ENCODE measurements around the gene ALG11. TPM values are rescaled to one million over a fixed set of nuclear protein-coding genes. Genes with fewer than 3 reads are reported as not detected.
"Not testable (repeated sequence)": the region's sequence is repeated elsewhere in the genome, so short reads cannot be mapped to it uniquely, and the experiment has no call there.

The ALG11 gene
- polyA plus RNA-seq, 4 donors: 1.4 to 25.9 (median 4.9) TPM

GRCh38 chr13:52026246-52026626, 14.0 kb downstream of the ALG11 start:
- Histone ChIP-seq H3K9me3 (ENCODE audit: control insufficient read depth in 2 of 2, insufficient read depth in 1 of 2, low read depth in 1 of 2, low read length in 1 of 2) (peaks cover 0 to 31% of the 10 kb centered on the region in 2 donors), H3K4me1 (ENCODE audit: control insufficient read depth in 3 of 3, insufficient read depth in 2 of 3, low read depth in 1 of 3, low read length in 2 of 3) (peaks cover 0 to 2% (median 0%) of the 10 kb centered on the region in 3 donors), H3K4me3 (ENCODE audit: low read depth in 1 of 3, low read length in 3 of 3) (no peak overlapping the region), H3K27me3 (ENCODE audit: control insufficient read depth in 3 of 3, insufficient read depth in 3 of 3, low read length in 3 of 3) (no peaks in the 10 kb centered on the region), H3K27ac (ENCODE audit: low read depth in 1 of 3, low read length in 2 of 3) (no peak overlapping the region), H3K36me3 (ENCODE audit: control insufficient read depth in 3 of 3, insufficient read depth in 2 of 3, low read depth in 1 of 3, low read length in 3 of 3) (peaks cover 5 to 40% (median 8%) of the 10 kb centered on the region in 3 donors)
- WGBS, 3 donors: 94 to 96% (median 95%) methylated on average over 3 of the region's 3 CpGs
- no peak for DNase-seq
- FAIRE-seq: no peak

- Histone ChIP-seq H3K4me1 (ENCODE audit: control insufficient read depth in 3 of 3, insufficient read depth in 2 of 3, low read depth in 1 of 3, low read length in 2 of 3) (peaks cover 0 to 2% (median 0%) of the 10 kb centered on the region in 3 donors), H3K27ac (ENCODE audit: low read depth in 1 of 3, low read length in 2 of 3) (no peak overlapping the region), H3K9me3 (ENCODE audit: control insufficient read depth in 2 of 2, insufficient read depth in 1 of 2, low read depth in 1 of 2, low read length in 1 of 2) (peaks cover 0 to 31% of the 10 kb centered on the region in 2 donors), H3K27me3 (ENCODE audit: control insufficient read depth in 3 of 3, insufficient read depth in 3 of 3, low read length in 3 of 3) (no peaks in the 10 kb centered on the region), H3K36me3 (ENCODE audit: control insufficient read depth in 3 of 3, insufficient read depth in 2 of 3, low read depth in 1 of 3, low read length in 3 of 3) (peaks cover 0 to 29% (median 6%) of the 10 kb centered on the region in 3 donors), H3K4me3 (ENCODE audit: low read depth in 1 of 3, low read length in 3 of 3) (no peak overlapping the region)
- FAIRE-seq: no peak
- 97 to 100% (median 100%) methylated on average over 1 of the region's 1 CpG for WGBS, 3 donors
- DNase-seq: no peak
Measured at GRCh38 chr13:52027832-52028231, 15.6 kb downstream of the ALG11 start.

GRCh38 chr13:52029569-52029968, 17.4 kb downstream of the ALG11 start:
- H3K9me3 ChIP-seq (ENCODE audit: control insufficient read depth in 2 of 2, insufficient read depth in 1 of 2, low read depth in 1 of 2, low read length in 1 of 2): peaks cover 0 to 31% of the 10 kb centered on the region in 2 donors
- DNase-seq (no peak), FAIRE-seq (no peak)
- peaks cover 0 to 23% (median 6%) of the 10 kb centered on the region in 3 donors for H3K36me3 ChIP-seq (ENCODE audit: control insufficient read depth in 3 of 3, insufficient read depth in 2 of 3, low read depth in 1 of 3, low read length in 3 of 3)
- H3K27ac ChIP-seq (ENCODE audit: low read depth in 1 of 3, low read length in 2 of 3): no peak overlapping the region
- H3K27me3 ChIP-seq (ENCODE audit: control insufficient read depth in 3 of 3, insufficient read depth in 3 of 3, low read length in 3 of 3): no peaks in the 10 kb centered on the region
- H3K4me1 ChIP-seq (ENCODE audit: control insufficient read depth in 3 of 3, insufficient read depth in 2 of 3, low read depth in 1 of 3, low read length in 2 of 3): peaks cover 0 to 2% (median 0%) of the 10 kb centered on the region in 3 donors
- 83 to 91% (median 90%) methylated on average over 4 of the region's 4 CpGs for WGBS, 3 donors
- H3K4me3 ChIP-seq (ENCODE audit: low read depth in 1 of 3, low read length in 3 of 3): no peak overlapping the region

GRCh38 chr13:52030401-52030800, 18.2 kb downstream of the ALG11 start:
- not testable (repeated sequence) for H3K27me3 ChIP-seq (ENCODE audit: control insufficient read depth in 3 of 3, insufficient read depth in 3 of 3, low read length in 3 of 3); FAIRE-seq; H3K4me3 ChIP-seq (ENCODE audit: low read depth in 1 of 3, low read length in 3 of 3); DNase-seq; H3K4me1 ChIP-seq (ENCODE audit: control insufficient read depth in 3 of 3, insufficient read depth in 2 of 3, low read depth in 1 of 3, low read length in 2 of 3); H3K27ac ChIP-seq (ENCODE audit: low read depth in 1 of 3, low read length in 2 of 3)
- 96 to 98% (median 97%) methylated on average over 4 to 6 of the region's 6 CpGs for WGBS, 3 donors
- Histone ChIP-seq H3K9me3 (ENCODE audit: control insufficient read depth in 2 of 2, insufficient read depth in 1 of 2, low read depth in 1 of 2, low read length in 1 of 2) (peaks cover 0 to 31% of the 10 kb centered on the region in 2 donors), H3K36me3 (ENCODE audit: control insufficient read depth in 3 of 3, insufficient read depth in 2 of 3, low read depth in 1 of 3, low read length in 3 of 3) (peaks cover 0 to 23% (median 6%) of the 10 kb centered on the region in 3 donors)

- Histone ChIP-seq H3K4me1 (ENCODE audit: control insufficient read depth in 3 of 3, insufficient read depth in 2 of 3, low read depth in 1 of 3, low read length in 2 of 3) (no peaks in the 10 kb centered on the region), H3K36me3 (ENCODE audit: control insufficient read depth in 3 of 3, insufficient read depth in 2 of 3, low read depth in 1 of 3, low read length in 3 of 3) (peaks cover 0 to 10% (median 3%) of the 10 kb centered on the region in 3 donors), H3K4me3 (ENCODE audit: low read depth in 1 of 3, low read length in 3 of 3) (no peak overlapping the region), H3K27ac (ENCODE audit: low read depth in 1 of 3, low read length in 2 of 3) (no peak overlapping the region), H3K9me3 (ENCODE audit: control insufficient read depth in 2 of 2, insufficient read depth in 1 of 2, low read depth in 1 of 2, low read length in 1 of 2) (peaks cover 0 to 22% of the 10 kb centered on the region in 2 donors), H3K27me3 (ENCODE audit: control insufficient read depth in 3 of 3, insufficient read depth in 3 of 3, low read length in 3 of 3) (no peaks in the 10 kb centered on the region)
- WGBS, 3 donors: 70 to 94% (median 76%) methylated on average over 2 of the region's 2 CpGs
- FAIRE-seq (no peak), DNase-seq (no peak)
Measured at GRCh38 chr13:52033039-52033438, 20.8 kb downstream of the ALG11 start.

- H3K36me3 ChIP-seq (ENCODE audit: control insufficient read depth in 3 of 3, insufficient read depth in 2 of 3, low read depth in 1 of 3, low read length in 3 of 3): peaks cover 0 to 2% (median 0%) of the 10 kb centered on the region in 3 donors
- H3K9me3 ChIP-seq (ENCODE audit: control insufficient read depth in 2 of 2, insufficient read depth in 1 of 2, low read depth in 1 of 2, low read length in 1 of 2): peaks cover 0 to 10% of the 10 kb centered on the region in 2 donors
- FAIRE-seq (no peak), DNase-seq (no peak)
- no peaks in the 10 kb centered on the region for H3K27me3 ChIP-seq (ENCODE audit: control insufficient read depth in 3 of 3, insufficient read depth in 3 of 3, low read length in 3 of 3)
- no peak overlapping the region for H3K27ac ChIP-seq (ENCODE audit: low read depth in 1 of 3, low read length in 2 of 3)
- WGBS, 3 donors: 75 to 82% (median 78%) methylated on average over 5 of the region's 5 CpGs
- H3K4me3 ChIP-seq (ENCODE audit: low read depth in 1 of 3, low read length in 3 of 3): no peak overlapping the region
- no peaks in the 10 kb centered on the region for H3K4me1 ChIP-seq (ENCODE audit: control insufficient read depth in 3 of 3, insufficient read depth in 2 of 3, low read depth in 1 of 3, low read length in 2 of 3)
Measured at GRCh38 chr13:52034616-52035226, 22.5 kb downstream of the ALG11 start.

GRCh38 chr13:52036037-52036436, 23.8 kb downstream of the ALG11 start:
- Histone ChIP-seq H3K4me3 (ENCODE audit: low read depth in 1 of 3, low read length in 3 of 3) (no peak overlapping the region), H3K4me1 (ENCODE audit: control insufficient read depth in 3 of 3, insufficient read depth in 2 of 3, low read depth in 1 of 3, low read length in 2 of 3) (no peaks in the 10 kb centered on the region), H3K9me3 (ENCODE audit: control insufficient read depth in 2 of 2, insufficient read depth in 1 of 2, low read depth in 1 of 2, low read length in 1 of 2) (no peaks in the 10 kb centered on the region), H3K36me3 (ENCODE audit: control insufficient read depth in 3 of 3, insufficient read depth in 2 of 3, low read depth in 1 of 3, low read length in 3 of 3) (no peaks in the 10 kb centered on the region), H3K27ac (ENCODE audit: low read depth in 1 of 3, low read length in 2 of 3) (no peak overlapping the region), H3K27me3 (ENCODE audit: control insufficient read depth in 3 of 3, insufficient read depth in 3 of 3, low read length in 3 of 3) (no peaks in the 10 kb centered on the region)
- DNase-seq (no peak), FAIRE-seq (no peak)
- 89 to 96% (median 90%) methylated on average over 1 of the region's 1 CpG for WGBS, 3 donors

GRCh38 chr13:52043675-52044074, 31.5 kb downstream of the ALG11 start:
- no peak overlapping the region for H3K4me3 ChIP-seq (ENCODE audit: low read depth in 1 of 3, low read length in 3 of 3)
- FAIRE-seq: no peak
- 86 to 92% (median 90%) methylated on average over 3 of the region's 3 CpGs for WGBS, 3 donors
- H3K27me3 ChIP-seq (ENCODE audit: control insufficient read depth in 3 of 3, insufficient read depth in 3 of 3, low read length in 3 of 3): no peaks in the 10 kb centered on the region
- no peaks in the 10 kb centered on the region for H3K4me1 ChIP-seq (ENCODE audit: control insufficient read depth in 3 of 3, insufficient read depth in 2 of 3, low read depth in 1 of 3, low read length in 2 of 3)
- no peak overlapping the region for H3K27ac ChIP-seq (ENCODE audit: low read depth in 1 of 3, low read length in 2 of 3)
- DNase-seq: no peak
- no peaks in the 10 kb centered on the region for H3K36me3 ChIP-seq (ENCODE audit: control insufficient read depth in 3 of 3, insufficient read depth in 2 of 3, low read depth in 1 of 3, low read length in 3 of 3)
- no peaks in the 10 kb centered on the region for H3K9me3 ChIP-seq (ENCODE audit: control insufficient read depth in 2 of 2, insufficient read depth in 1 of 2, low read depth in 1 of 2, low read length in 1 of 2)

- Histone ChIP-seq H3K36me3 (ENCODE audit: control insufficient read depth in 3 of 3, insufficient read depth in 2 of 3, low read depth in 1 of 3, low read length in 3 of 3) (no peaks in the 10 kb centered on the region), H3K27ac (ENCODE audit: low read depth in 1 of 3, low read length in 2 of 3) (no peak overlapping the region), H3K9me3 (ENCODE audit: control insufficient read depth in 2 of 2, insufficient read depth in 1 of 2, low read depth in 1 of 2, low read length in 1 of 2) (no peaks in the 10 kb centered on the region), H3K4me3 (ENCODE audit: low read depth in 1 of 3, low read length in 3 of 3) (no peak overlapping the region), H3K27me3 (ENCODE audit: control insufficient read depth in 3 of 3, insufficient read depth in 3 of 3, low read length in 3 of 3) (no peaks in the 10 kb centered on the region), H3K4me1 (ENCODE audit: control insufficient read depth in 3 of 3, insufficient read depth in 2 of 3, low read depth in 1 of 3, low read length in 2 of 3) (no peaks in the 10 kb centered on the region)
- FAIRE-seq (no peak), DNase-seq (no peak)
- 92 to 97% (median 95%) methylated on average over 3 of the region's 3 CpGs for WGBS, 3 donors
Measured at GRCh38 chr13:52047463-52047862, 35.3 kb downstream of the ALG11 start.

Data from small intestine (tissue), 7 donors.